Upper lobe of right lung (tissue), 1 donor: ENCODE results near the gene PDGFRB. TPM values are rescaled to one million over a fixed set of nuclear protein-coding genes. Genes with fewer than 3 reads are reported as not detected.

ENCODE experiments used
- ATAC-seq: fragments of 200-7000 bp; cut with Tn5 transposase; one replicate; pipeline ENCODE4 v1.9.1; 2020; ENCODE audit warnings: mild to moderate bottlenecking, moderate library complexity
- DNase-seq: peaks from one replicate; pipeline ENCODE4 v3.0.0-alpha.2; 2020
- H3K27ac ChIP-seq: fragments of 200-600 bp; one replicate; pipeline ENCODE4 v1.8.0; 2022
- H3K27me3 ChIP-seq: fragments of 200-600 bp; one replicate; pipeline ENCODE4 v1.8.0; 2022; ENCODE audit warnings: mild to moderate bottlenecking
- H3K36me3 ChIP-seq: fragments of 200-600 bp; one replicate; pipeline ENCODE4 v1.8.0; 2022
- H3K4me1 ChIP-seq: fragments of 200-600 bp; one replicate; pipeline ENCODE4 v1.8.0; 2022
- H3K4me3 ChIP-seq: fragments of 200-600 bp; one replicate; pipeline ENCODE4 v1.8.0; 2022; ENCODE audit warnings: mild to moderate bottlenecking
- H3K9me3 ChIP-seq: fragments of 200-600 bp; one replicate; pipeline ENCODE4 v1.8.0; 2022
- intact Hi-C: fragments of 100-400 bp; cut with DNase I; formaldehyde crosslinking; loops from one replicate; pipeline ENCODE4 v1.11.0; 2022
- total RNA-seq: library from RNA; stranded (reverse); fragmentation: NEBNext Ultra II Directional; extraction: Animal tissue kit (Norgen Biotek cat#: 25700); gene quantifications from one replicate; pipeline ENCODE4 v1.2.1, GENCODE V29; 2021
- TF ChIP-seq, protein P1 (sequence below): fragments of 200-600 bp; IDR thresholded peaks from one replicate; pipeline ENCODE4 v1.8.0; 2022; ENCODE audit warnings: antibody characterized with exemption
- donor health status: DM: no; HTN: yes; CAD: no; lungs with severe emphysema.

PDGFRB gene
- total RNA-seq, 1 donor from 2014 or later, result 120 TPM

DNA sequence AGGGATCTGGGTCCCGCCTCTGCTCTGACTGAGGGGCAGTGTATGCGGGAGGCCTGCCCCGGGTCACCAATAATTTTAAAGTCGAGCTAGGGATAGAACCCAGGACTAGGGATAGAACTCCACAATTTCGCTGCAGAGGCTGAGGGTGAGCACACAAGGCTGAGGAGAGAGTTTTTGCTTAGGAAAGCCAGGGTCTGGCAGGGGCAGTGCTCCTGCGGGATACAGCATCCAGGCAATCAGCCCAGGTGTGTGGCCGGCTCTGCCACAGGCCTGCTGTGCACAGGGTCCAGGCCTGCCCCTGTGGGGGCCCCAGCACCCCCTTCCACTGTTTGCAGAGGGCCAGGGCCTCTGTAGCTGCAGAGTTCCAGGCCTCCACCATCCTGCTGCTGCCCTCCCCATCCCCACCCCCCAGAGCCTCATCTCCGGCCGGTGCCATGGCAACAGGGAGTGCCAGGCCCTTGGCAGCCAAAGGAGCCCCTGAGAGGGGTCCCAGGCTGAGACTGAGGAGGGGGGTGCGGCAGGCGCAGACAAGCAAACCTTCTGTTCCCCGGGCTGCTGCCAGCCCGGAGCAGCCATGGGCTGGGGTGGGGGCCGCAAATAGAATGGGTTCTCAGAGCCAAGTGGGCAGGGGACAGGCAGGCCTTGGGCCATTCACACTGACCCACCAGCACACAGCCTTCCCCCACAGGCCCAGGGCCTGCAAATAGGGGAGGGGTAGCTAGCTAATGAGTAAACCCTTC lies 8.6 kb downstream of the PDGFRB start:
- H3K27ac ChIP-seq, result no peak overlapping the region
- H3K36me3 ChIP-seq, result peaks cover 5% of the 10 kb centered on the region
- H3K27me3 ChIP-seq, result no peaks in the 10 kb centered on the region
- peaks cover 27% of the 10 kb centered on the region for H3K4me1 ChIP-seq
- H3K4me3 ChIP-seq, result no peak overlapping the region
- H3K9me3 ChIP-seq, result no peaks in the 10 kb centered on the region
- intact Hi-C loops, result no loop called here
- no peak for ATAC-seq
- DNase-seq, result no peak
- TF ChIP-seq, protein P1, sequence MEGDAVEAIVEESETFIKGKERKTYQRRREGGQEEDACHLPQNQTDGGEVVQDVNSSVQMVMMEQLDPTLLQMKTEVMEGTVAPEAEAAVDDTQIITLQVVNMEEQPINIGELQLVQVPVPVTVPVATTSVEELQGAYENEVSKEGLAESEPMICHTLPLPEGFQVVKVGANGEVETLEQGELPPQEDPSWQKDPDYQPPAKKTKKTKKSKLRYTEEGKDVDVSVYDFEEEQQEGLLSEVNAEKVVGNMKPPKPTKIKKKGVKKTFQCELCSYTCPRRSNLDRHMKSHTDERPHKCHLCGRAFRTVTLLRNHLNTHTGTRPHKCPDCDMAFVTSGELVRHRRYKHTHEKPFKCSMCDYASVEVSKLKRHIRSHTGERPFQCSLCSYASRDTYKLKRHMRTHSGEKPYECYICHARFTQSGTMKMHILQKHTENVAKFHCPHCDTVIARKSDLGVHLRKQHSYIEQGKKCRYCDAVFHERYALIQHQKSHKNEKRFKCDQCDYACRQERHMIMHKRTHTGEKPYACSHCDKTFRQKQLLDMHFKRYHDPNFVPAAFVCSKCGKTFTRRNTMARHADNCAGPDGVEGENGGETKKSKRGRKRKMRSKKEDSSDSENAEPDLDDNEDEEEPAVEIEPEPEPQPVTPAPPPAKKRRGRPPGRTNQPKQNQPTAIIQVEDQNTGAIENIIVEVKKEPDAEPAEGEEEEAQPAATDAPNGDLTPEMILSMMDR, result no peak

DNA sequence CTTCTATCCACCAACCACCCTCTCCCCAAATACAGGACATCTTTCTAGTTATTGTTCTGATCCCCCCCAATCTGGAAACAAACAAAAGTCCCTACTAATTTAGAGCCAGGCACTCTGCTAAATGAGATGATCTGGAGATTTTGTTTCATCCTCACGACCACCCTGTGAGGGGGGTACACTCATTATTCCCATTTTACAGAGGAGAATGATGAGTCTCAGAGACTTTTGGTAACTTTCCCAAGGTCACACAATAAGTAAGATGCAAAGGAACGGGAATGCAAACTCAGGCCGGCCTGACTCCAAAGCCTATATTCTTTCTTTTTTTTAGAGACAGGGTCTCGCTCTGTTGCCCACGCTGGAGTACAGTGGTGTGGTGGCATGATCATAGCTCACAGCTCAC lies 9.4 kb downstream of the PDGFRB start:
- Histone ChIP-seq H3K4me3 (no peak overlapping the region), H3K27me3 (no peaks in the 10 kb centered on the region), H3K9me3 (no peaks in the 10 kb centered on the region), H3K36me3 (peaks cover 4% of the 10 kb centered on the region), H3K4me1 (peaks cover 35% of the 10 kb centered on the region), H3K27ac (no peak overlapping the region)
- no peak for DNase-seq
- ATAC-seq, result no peak
- intact Hi-C loops, result no loop called here
- TF ChIP-seq, protein P1, result no peak

DNA sequence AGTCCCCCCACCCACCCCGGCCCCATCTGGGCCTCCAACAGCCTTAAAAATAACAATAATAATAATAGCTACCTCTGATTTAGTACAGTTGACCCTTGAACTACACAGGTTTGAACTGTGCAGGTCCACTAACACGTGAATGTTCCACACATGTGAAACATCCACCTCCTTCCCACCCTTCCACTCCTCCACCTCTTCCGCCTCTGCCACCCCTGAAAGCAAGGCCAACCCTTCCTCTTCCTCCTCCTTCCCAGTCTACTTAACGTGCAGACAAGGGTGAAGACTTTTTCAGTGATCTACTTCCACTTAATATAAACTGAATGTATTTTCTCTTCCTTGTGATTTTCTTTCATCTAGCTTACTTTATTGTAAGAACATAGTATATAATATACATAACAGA lies 10.8 kb downstream of the PDGFRB start:
- TF ChIP-seq, protein P1, result no peak
- Histone ChIP-seq H3K4me1 (peaks cover 42% of the 10 kb centered on the region), H3K27me3 (no peaks in the 10 kb centered on the region), H3K36me3 (no peaks in the 10 kb centered on the region), H3K9me3 (no peaks in the 10 kb centered on the region), H3K4me3 (no peak overlapping the region), H3K27ac (peak overlapping the region; percentile 55)
- ATAC-seq, result no peak
- DNase-seq, result no peak
- intact Hi-C loops, result no loop called here

DNA sequence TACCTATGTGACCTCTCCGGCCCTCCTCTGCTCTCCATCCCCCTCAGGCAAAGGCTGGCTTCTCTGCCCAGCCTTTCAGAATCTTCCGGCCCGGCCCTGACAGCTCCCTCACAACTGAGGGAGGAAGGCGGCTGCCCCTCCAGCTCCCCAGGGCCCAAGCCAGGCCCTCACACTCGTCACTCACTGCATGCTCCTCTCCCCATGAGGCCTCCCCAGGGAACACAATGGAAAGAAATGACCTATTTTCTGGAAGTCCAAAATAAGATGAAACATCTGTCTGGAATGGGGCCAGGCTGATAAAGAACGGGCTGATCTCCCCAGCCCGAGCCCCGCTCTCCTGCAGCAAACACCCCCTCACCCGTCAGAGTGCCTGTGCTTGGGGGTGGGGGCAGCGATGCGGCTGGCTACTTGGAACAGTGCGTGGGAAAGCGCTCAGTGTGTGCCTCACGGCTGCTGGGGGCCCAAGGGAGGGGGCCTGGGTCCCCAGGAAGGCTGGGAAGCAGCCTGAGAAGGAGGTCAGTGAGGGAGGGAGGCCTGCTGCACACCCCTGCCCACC lies 11.3 kb downstream of the PDGFRB start:
- peaks cover 46% of the 10 kb centered on the region for H3K4me1 ChIP-seq
- TF ChIP-seq, protein P1, result no peak
- peak overlapping the region; percentile 16 for H3K4me3 ChIP-seq
- intact Hi-C loops, result no loop called here
- H3K27ac ChIP-seq, result peak overlapping the region; percentile 78
- DNase-seq (no peak), ATAC-seq (peak; percentile 25)
- H3K36me3 ChIP-seq, result no peaks in the 10 kb centered on the region
- no peaks in the 10 kb centered on the region for H3K9me3 ChIP-seq
- no peaks in the 10 kb centered on the region for H3K27me3 ChIP-seq

DNA sequence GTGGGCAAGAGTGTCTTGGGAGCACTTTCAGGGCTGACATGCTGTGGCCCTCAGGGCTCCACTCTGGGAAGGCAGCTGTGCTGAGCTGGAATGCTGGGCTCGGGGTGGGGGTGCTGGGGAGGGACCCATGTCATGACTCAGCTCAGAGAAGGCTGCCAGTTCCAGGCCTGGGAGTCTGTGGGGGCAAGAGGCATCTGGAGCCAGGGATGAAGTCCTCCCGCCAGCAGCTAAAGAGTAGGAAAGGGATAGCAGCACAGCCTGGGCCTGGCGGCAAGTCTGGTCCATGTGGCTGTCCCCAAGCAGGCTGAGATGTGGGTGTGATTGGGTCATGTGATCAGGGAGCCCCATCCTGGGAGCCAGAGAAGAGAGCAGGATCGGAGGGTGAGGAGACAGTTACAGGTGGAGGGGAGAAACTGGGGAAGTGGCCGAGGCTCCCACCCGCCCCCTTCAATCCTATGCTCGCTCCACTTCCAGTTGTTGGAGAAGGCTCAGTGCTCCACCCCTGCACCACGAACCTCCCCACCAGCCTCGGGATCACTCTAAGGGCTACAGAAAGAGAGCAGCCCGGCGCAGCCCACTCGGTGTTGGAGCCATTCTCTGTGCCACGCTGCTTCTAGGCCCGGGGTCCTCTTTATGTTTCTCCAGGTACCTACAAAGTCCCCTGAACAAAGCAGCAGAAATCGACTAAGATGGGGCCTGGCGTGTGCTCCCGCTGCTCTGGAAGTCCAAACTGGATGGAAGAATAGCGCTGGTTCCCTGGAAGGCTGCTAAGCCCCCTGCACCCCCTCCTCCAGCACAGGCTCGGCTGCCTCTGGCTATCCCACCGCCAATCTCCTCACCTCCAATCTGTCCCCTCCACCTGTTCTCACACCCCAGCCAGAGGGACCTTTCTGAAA lies 12.0 kb downstream of the PDGFRB start:
- intact Hi-C loops, result no loop called here
- peaks cover 53% of the 10 kb centered on the region for H3K4me1 ChIP-seq
- peak overlapping the region; percentile 78 for H3K27ac ChIP-seq
- no peaks in the 10 kb centered on the region for H3K36me3 ChIP-seq
- no peaks in the 10 kb centered on the region for H3K27me3 ChIP-seq
- peak overlapping the region; percentile 16 for H3K4me3 ChIP-seq
- DNase-seq (no peak), ATAC-seq (peak; percentile 29)
- TF ChIP-seq, protein P1, result no peak
- H3K9me3 ChIP-seq, result no peaks in the 10 kb centered on the region
